Limb (tissue), 2 donors: ENCODE results near the gene TPSB2.
"Not testable (repeated sequence)": the region's sequence is repeated elsewhere in the genome, so short reads cannot be mapped to it uniquely, and the experiment has no call there.

Experiments
- DNase-seq, 2 donors: peaks; one replicate each; pipeline ENCODE4 v3.0.0-alpha.2; 2016; ENCODE audit errors: extremely low spot score in 2 of 2

Gene TPSB2

GRCh38 chr16:1230084-1230470 lies at the start of gene TPSB2:
Gene TPSB2, minus strand, starts transcription at chr16:1230184. Its CDS starts 233 bp downstream, at chr16:1229951.
- DNase-seq = not testable (repeated sequence)

- peak in 1 of 2 donors; percentile 18 for DNase-seq
These were observed 49.3 kb upstream of the TPSB2 start for GRCh38 chr16:1279081-1279944.

- peak in 1 of 2 donors; percentile 41 for DNase-seq
These were observed 48.5 kb upstream of the TPSB2 start for GRCh38 chr16:1278477-1278876.

GRCh38 chr16:1277617-1278282 lies 47.8 kb upstream of the TPSB2 start:
- peak in 1 of 2 donors; percentile 28 for DNase-seq

- peak in 1 of 2 donors; percentile 28 for DNase-seq
These were observed 47.2 kb upstream of the TPSB2 start for GRCh38 chr16:1277151-1277598.

- no peak for DNase-seq
These were observed 46.5 kb upstream of the TPSB2 start for GRCh38 chr16:1276580-1276878.

GRCh38 chr16:1275791-1276579 lies 46.0 kb upstream of the TPSB2 start:
- peak in 1 of 2 donors; percentile 34 for DNase-seq

- DNase-seq = no peak
These were observed 44.8 kb upstream of the TPSB2 start for GRCh38 chr16:1274767-1275166.

- DNase-seq = no peak
These were observed 43.8 kb upstream of the TPSB2 start for GRCh38 chr16:1273816-1274215.

- DNase-seq = no peak
These were observed 42.6 kb upstream of the TPSB2 start for GRCh38 chr16:1272453-1273198.

- peak in 1 of 2 donors; percentile 86 for DNase-seq
These were observed 41.9 kb upstream of the TPSB2 start for GRCh38 chr16:1271724-1272413.

GRCh38 chr16:1271380-1271723 lies 41.4 kb upstream of the TPSB2 start:
- DNase-seq = no peak

- DNase-seq = not testable (repeated sequence)
These were observed 39.4 kb upstream of the TPSB2 start for GRCh38 chr16:1269418-1269817.

GRCh38 chr16:1265826-1266225 lies 35.8 kb upstream of the TPSB2 start:
- no peak for DNase-seq

GRCh38 chr16:1265090-1265630 lies 35.2 kb upstream of the TPSB2 start:
- DNase-seq = peak in 1 of 2 donors; percentile 18

- no peak for DNase-seq
These were observed 34.5 kb upstream of the TPSB2 start for GRCh38 chr16:1264345-1265089.

- peak in 1 of 2 donors; percentile 25 for DNase-seq
These were observed 33.8 kb upstream of the TPSB2 start for GRCh38 chr16:1263591-1264344.

GRCh38 chr16:1262846-1263221 lies 32.9 kb upstream of the TPSB2 start:
- no peak for DNase-seq
